ENCODE measurements around the gene PLXNA1. TPM values are rescaled to one million over a fixed set of nuclear protein-coding genes. Genes with fewer than 3 reads are reported as not detected.
A peak's percentile ranks its signal among the peaks of the same experiment; 100 is the strongest.

Gene PLXNA1
- polyA plus RNA-seq, 4 donors: 1.4 to 17.1 (median 6.3) TPM

GRCh38 chr3:126984391-126985131 is 1.6 kb downstream of the PLXNA1 start:
- 56 to 61% (median 59%) methylated on average over 19 to 21 of the region's 21 CpGs for WGBS, 3 donors
- no peak for FAIRE-seq

GRCh38 chr3:126985132-126985985 is 2.4 kb downstream of the PLXNA1 start:
- Histone ChIP-seq H3K36me3 (ENCODE audit: control insufficient read depth in 3 of 3, insufficient read depth in 2 of 3, low read depth in 1 of 3, low read length in 3 of 3) (peaks cover 0 to 22% (median 0%) of the 10 kb centered on the region in 3 donors), H3K4me3 (ENCODE audit: low read depth in 1 of 3, low read length in 3 of 3) (no peak overlapping the region), H3K9me3 (ENCODE audit: control insufficient read depth in 2 of 2, insufficient read depth in 1 of 2, low read depth in 1 of 2, low read length in 1 of 2) (no peaks in the 10 kb centered on the region), H3K27ac (ENCODE audit: low read depth in 1 of 3, low read length in 2 of 3) (no peak overlapping the region), H3K4me1 (ENCODE audit: control insufficient read depth in 3 of 3, insufficient read depth in 2 of 3, low read depth in 1 of 3, low read length in 2 of 3) (peaks cover 0 to 21% (median 0%) of the 10 kb centered on the region in 3 donors), H3K27me3 (ENCODE audit: control insufficient read depth in 3 of 3, insufficient read depth in 3 of 3, low read length in 3 of 3) (peaks cover 0 to 15% (median 0%) of the 10 kb centered on the region in 3 donors)
- WGBS, 3 donors: 76 to 85% (median 84%) methylated on average over 16 to 17 of the region's 17 CpGs
- DNase-seq: no peak
- FAIRE-seq: no peak

More at GRCh38 chr3:126984391-126985131, 1.6 kb downstream of the PLXNA1 start:
- Histone ChIP-seq H3K27me3 (ENCODE audit: control insufficient read depth in 3 of 3, insufficient read depth in 3 of 3, low read length in 3 of 3) (peaks cover 0 to 21% (median 0%) of the 10 kb centered on the region in 3 donors), H3K36me3 (ENCODE audit: control insufficient read depth in 3 of 3, insufficient read depth in 2 of 3, low read depth in 1 of 3, low read length in 3 of 3) (peaks cover 0 to 14% (median 0%) of the 10 kb centered on the region in 3 donors), H3K4me1 (ENCODE audit: control insufficient read depth in 3 of 3, insufficient read depth in 2 of 3, low read depth in 1 of 3, low read length in 2 of 3) (peaks cover 0 to 21% (median 0%) of the 10 kb centered on the region in 3 donors), H3K9me3 (ENCODE audit: control insufficient read depth in 2 of 2, insufficient read depth in 1 of 2, low read depth in 1 of 2, low read length in 1 of 2) (no peaks in the 10 kb centered on the region), H3K4me3 (ENCODE audit: low read depth in 1 of 3, low read length in 3 of 3) (peak overlapping the region in 1 of 3 donors; percentile 66), H3K27ac (ENCODE audit: low read depth in 1 of 3, low read length in 2 of 3) (no peak overlapping the region)
- DNase-seq: no peak

GRCh38 chr3:126986001-126986400 is 3.1 kb downstream of the PLXNA1 start:
- Histone ChIP-seq H3K4me1 (ENCODE audit: control insufficient read depth in 3 of 3, insufficient read depth in 2 of 3, low read depth in 1 of 3, low read length in 2 of 3) (peaks cover 0 to 21% (median 0%) of the 10 kb centered on the region in 3 donors), H3K36me3 (ENCODE audit: control insufficient read depth in 3 of 3, insufficient read depth in 2 of 3, low read depth in 1 of 3, low read length in 3 of 3) (peaks cover 0 to 29% (median 0%) of the 10 kb centered on the region in 3 donors), H3K4me3 (ENCODE audit: low read depth in 1 of 3, low read length in 3 of 3) (no peak overlapping the region), H3K27ac (ENCODE audit: low read depth in 1 of 3, low read length in 2 of 3) (no peak overlapping the region), H3K9me3 (ENCODE audit: control insufficient read depth in 2 of 2, insufficient read depth in 1 of 2, low read depth in 1 of 2, low read length in 1 of 2) (no peaks in the 10 kb centered on the region), H3K27me3 (ENCODE audit: control insufficient read depth in 3 of 3, insufficient read depth in 3 of 3, low read length in 3 of 3) (peaks cover 0 to 12% (median 0%) of the 10 kb centered on the region in 3 donors)
- DNase-seq (peak; percentile 29 to 46), FAIRE-seq (no peak)
- 25 to 53% (median 41%) methylated on average over 9 of the region's 9 CpGs for WGBS, 3 donors

GRCh38 chr3:126987129-126987528 is 4.2 kb downstream of the PLXNA1 start:
- Histone ChIP-seq H3K27me3 (ENCODE audit: control insufficient read depth in 3 of 3, insufficient read depth in 3 of 3, low read length in 3 of 3) (peaks cover 0 to 3% (median 0%) of the 10 kb centered on the region in 3 donors), H3K27ac (ENCODE audit: low read depth in 1 of 3, low read length in 2 of 3) (no peak overlapping the region), H3K4me1 (ENCODE audit: control insufficient read depth in 3 of 3, insufficient read depth in 2 of 3, low read depth in 1 of 3, low read length in 2 of 3) (peaks cover 0 to 18% (median 0%) of the 10 kb centered on the region in 3 donors), H3K4me3 (ENCODE audit: low read depth in 1 of 3, low read length in 3 of 3) (no peak overlapping the region), H3K36me3 (ENCODE audit: control insufficient read depth in 3 of 3, insufficient read depth in 2 of 3, low read depth in 1 of 3, low read length in 3 of 3) (peaks cover 0 to 39% (median 0%) of the 10 kb centered on the region in 3 donors), H3K9me3 (ENCODE audit: control insufficient read depth in 2 of 2, insufficient read depth in 1 of 2, low read depth in 1 of 2, low read length in 1 of 2) (no peaks in the 10 kb centered on the region)
- FAIRE-seq (no peak), DNase-seq (no peak)
- 66 to 79% (median 75%) methylated on average over 4 of the region's 4 CpGs for WGBS, 3 donors

- no peaks in the 10 kb centered on the region for H3K27me3 ChIP-seq (ENCODE audit: control insufficient read depth in 3 of 3, insufficient read depth in 3 of 3, low read length in 3 of 3)
- peaks cover 0 to 16% (median 0%) of the 10 kb centered on the region in 3 donors for H3K4me1 ChIP-seq (ENCODE audit: control insufficient read depth in 3 of 3, insufficient read depth in 2 of 3, low read depth in 1 of 3, low read length in 2 of 3)
- FAIRE-seq: no peak
- no peak for DNase-seq
- 88 to 98% (median 91%) methylated on average over 6 to 8 of the region's 8 CpGs for WGBS, 3 donors
- no peak overlapping the region for H3K27ac ChIP-seq (ENCODE audit: low read depth in 1 of 3, low read length in 2 of 3)
- no peak overlapping the region for H3K4me3 ChIP-seq (ENCODE audit: low read depth in 1 of 3, low read length in 3 of 3)
- peaks cover 0 to 44% (median 0%) of the 10 kb centered on the region in 3 donors for H3K36me3 ChIP-seq (ENCODE audit: control insufficient read depth in 3 of 3, insufficient read depth in 2 of 3, low read depth in 1 of 3, low read length in 3 of 3)
- no peaks in the 10 kb centered on the region for H3K9me3 ChIP-seq (ENCODE audit: control insufficient read depth in 2 of 2, insufficient read depth in 1 of 2, low read depth in 1 of 2, low read length in 1 of 2)
Measured at GRCh38 chr3:126987596-126987995, 4.7 kb downstream of the PLXNA1 start.

- 94 to 95% (median 94%) methylated on average over 25 to 26 of the region's 26 CpGs for WGBS, 3 donors
- Histone ChIP-seq H3K36me3 (ENCODE audit: control insufficient read depth in 3 of 3, insufficient read depth in 2 of 3, low read depth in 1 of 3, low read length in 3 of 3) (peaks cover 0 to 53% (median 0%) of the 10 kb centered on the region in 3 donors), H3K4me1 (ENCODE audit: control insufficient read depth in 3 of 3, insufficient read depth in 2 of 3, low read depth in 1 of 3, low read length in 2 of 3) (peaks cover 0 to 16% (median 0%) of the 10 kb centered on the region in 3 donors), H3K27ac (ENCODE audit: low read depth in 1 of 3, low read length in 2 of 3) (no peak overlapping the region), H3K27me3 (ENCODE audit: control insufficient read depth in 3 of 3, insufficient read depth in 3 of 3, low read length in 3 of 3) (no peaks in the 10 kb centered on the region), H3K4me3 (ENCODE audit: low read depth in 1 of 3, low read length in 3 of 3) (no peak overlapping the region), H3K9me3 (ENCODE audit: control insufficient read depth in 2 of 2, insufficient read depth in 1 of 2, low read depth in 1 of 2, low read length in 1 of 2) (no peaks in the 10 kb centered on the region)
- FAIRE-seq (no peak), DNase-seq (no peak)
Measured at GRCh38 chr3:126988451-126989021, 5.6 kb downstream of the PLXNA1 start.

GRCh38 chr3:126989316-126990023 is 6.6 kb downstream of the PLXNA1 start:
- no peak overlapping the region for H3K27ac ChIP-seq (ENCODE audit: low read depth in 1 of 3, low read length in 2 of 3)
- H3K27me3 ChIP-seq (ENCODE audit: control insufficient read depth in 3 of 3, insufficient read depth in 3 of 3, low read length in 3 of 3): no peaks in the 10 kb centered on the region
- H3K9me3 ChIP-seq (ENCODE audit: control insufficient read depth in 2 of 2, insufficient read depth in 1 of 2, low read depth in 1 of 2, low read length in 1 of 2): no peaks in the 10 kb centered on the region
- FAIRE-seq: no peak
- 92 to 95% (median 93%) methylated on average over 36 of the region's 36 CpGs for WGBS, 3 donors
- H3K36me3 ChIP-seq (ENCODE audit: control insufficient read depth in 3 of 3, insufficient read depth in 2 of 3, low read depth in 1 of 3, low read length in 3 of 3): peaks cover 0 to 62% (median 0%) of the 10 kb centered on the region in 3 donors
- H3K4me3 ChIP-seq (ENCODE audit: low read depth in 1 of 3, low read length in 3 of 3): no peak overlapping the region
- no peak for DNase-seq
- H3K4me1 ChIP-seq (ENCODE audit: control insufficient read depth in 3 of 3, insufficient read depth in 2 of 3, low read depth in 1 of 3, low read length in 2 of 3): peaks cover 0 to 10% (median 0%) of the 10 kb centered on the region in 3 donors
